Stimulated activated CD4-positive, alpha-beta T cell treated with anti-CD3 and anti-CD28 coated beads, Interleukin-12 subunit alpha, Interleukin-12 subunit beta, amount 100 ng/mL, for 4 hours (primary cell): Measurements from ENCODE around the gene OXLD1.
"Not testable (repeated sequence)": the region's sequence is repeated elsewhere in the genome, so short reads cannot be mapped to it uniquely, and the experiment has no call there.

Experiments
- DNase-seq: peaks from one replicate; pipeline ENCODE4 v3.0.0-alpha.2; 2020

OXLD1 gene

DNA sequence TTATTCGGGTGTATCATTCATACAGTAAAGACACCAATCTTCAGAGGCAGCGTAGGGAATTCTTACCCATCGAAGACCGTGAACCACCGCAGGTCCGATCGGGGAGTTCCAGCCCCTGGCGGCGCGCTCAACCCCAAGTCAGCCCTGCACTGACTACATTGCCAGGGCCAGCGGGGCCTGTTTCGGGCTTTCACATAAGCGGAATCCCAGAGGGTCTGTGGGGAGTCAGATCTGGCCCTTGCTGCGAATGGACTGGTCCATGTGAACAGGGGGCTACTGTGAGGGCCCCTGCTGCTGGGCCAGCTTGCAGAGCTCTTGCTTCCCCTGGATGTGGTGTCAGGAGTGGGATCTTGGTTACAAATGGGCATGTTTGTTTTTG lies 17.7 kb downstream of the OXLD1 start:
- DNase-seq, result no peak

DNA sequence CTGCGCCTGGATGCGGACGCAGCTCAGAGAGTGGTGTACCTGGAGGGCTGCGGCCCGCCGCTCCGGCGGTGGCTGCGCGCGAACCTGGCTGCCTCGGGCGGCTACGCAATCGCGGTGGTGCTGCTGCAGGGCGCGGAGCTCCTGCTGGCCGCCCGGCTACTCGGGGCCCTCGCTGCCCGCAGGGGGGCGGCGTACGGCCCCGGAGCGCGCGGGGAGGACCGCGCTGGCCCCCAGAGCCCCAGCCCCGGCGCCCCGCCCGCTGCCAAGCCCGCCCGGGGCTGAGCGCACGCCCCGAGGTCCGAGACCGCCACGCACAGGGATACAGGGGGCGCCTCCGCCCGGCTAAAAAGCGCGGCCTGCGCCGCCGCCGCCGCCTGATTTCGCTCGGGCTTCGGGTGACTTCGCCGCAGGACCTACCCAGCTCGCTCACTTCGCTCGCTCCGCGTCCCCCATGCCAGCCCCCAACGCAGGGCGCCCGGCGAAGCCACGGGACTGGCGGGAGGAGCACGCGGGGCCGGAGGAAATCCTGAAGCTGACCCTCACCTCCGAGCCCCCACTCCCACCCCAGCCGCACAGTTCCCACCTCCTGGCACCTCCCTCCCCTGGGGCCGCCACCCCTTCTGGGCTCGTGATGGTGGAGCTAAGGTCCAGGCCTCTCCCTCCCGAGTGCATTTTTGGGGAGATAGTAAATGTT lies 18.2 kb downstream of the OXLD1 start:
- DNase-seq, result no peak

DNA sequence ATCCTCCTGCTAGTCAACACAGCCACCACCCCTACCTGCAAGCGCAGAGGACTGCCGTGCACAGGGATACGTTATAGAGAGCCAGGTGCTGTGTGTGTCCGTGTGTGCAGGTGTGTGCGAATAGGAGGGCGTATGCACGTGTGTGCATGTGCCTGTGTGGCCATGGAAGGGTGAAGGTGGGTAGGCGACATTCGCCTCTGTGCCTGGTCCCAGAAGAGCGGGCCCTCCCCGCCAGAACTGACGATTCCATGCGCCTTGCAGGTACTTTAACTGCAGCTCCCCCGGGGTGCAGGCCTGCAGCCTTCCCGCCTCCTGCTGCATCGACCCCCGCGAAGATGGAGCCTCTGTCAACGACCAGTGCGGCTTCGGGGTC lies 18.8 kb downstream of the OXLD1 start:
- DNase-seq, result no peak

DNA sequence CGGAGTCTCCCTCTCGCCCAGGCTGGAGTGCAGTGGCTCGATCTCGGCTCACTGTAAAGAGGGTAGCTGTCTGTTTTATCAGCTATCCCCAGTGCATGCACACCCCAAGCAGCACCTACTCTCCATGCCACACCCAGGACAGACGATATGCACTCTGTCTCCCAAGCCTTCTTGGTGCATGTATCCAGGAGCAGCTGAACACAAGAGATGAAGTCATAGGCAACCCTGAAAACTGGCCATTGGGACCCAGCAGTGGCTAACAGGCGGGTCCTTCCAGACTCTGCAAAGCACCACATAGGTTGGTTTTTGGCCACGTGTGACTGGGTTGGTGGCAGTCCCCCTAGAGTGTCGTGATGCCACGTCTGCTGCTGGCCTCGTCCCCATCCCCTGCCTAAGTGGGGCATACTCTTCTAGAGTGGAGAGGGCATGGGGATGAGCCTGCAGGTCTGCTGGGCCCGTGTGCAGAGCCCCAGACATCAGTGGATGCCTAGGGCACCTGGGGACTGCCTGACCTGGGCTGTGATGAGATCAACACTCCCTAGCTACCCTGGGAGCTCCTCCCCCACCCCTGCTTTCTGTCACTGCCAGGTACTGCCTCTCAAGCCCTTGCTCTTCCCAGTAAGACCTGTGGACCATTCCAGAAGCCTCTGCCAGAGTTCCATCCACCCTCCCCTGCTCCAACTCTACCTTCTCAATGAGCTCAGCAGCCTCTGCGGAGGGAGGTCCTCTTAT lies 19.4 kb downstream of the OXLD1 start:
- no peak for DNase-seq

DNA sequence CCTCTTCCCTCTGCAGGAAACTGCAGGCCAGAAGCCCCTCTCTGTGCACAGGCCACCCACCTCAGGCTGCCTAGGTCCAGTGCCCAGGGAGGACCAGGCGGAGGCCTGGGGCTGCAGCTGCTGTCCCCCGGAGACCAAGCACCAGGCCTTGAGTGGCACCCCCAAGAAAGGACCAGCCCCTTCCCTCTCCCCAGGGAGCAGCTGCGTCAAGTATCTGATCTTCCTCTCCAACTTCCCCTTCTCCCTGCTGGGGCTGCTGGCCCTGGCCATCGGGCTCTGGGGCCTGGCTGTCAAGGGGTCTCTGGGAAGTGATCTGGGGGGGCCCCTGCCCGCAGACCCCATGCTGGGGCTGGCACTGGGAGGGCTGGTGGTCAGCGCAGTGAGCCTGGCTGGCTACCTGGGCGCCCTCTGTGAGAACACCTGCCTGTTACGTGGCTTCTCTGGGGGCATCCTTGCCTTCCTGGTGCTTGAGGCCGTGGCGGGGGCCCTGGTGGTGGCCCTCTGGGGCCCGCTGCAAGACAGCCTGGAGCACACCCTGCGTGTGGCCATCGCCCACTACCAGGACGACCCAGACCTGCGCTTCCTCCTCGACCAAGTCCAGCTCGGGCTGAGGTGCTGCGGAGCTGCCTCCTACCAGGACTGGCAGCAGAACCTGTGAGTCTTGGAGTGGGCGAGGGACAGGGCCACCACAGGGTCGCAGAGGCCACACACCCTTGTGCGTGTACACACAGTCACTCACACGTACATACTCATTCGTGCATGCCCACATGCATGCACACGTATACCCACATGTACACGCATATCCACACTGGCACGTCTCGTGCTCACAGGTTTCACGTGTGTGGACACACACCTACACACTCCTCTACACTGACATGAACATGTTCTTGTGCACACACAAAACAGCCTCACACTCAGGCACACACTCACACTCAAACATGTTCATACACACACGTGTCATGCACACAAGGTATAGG lies 21.1 kb downstream of the OXLD1 start:
- DNase-seq, result no peak

DNA sequence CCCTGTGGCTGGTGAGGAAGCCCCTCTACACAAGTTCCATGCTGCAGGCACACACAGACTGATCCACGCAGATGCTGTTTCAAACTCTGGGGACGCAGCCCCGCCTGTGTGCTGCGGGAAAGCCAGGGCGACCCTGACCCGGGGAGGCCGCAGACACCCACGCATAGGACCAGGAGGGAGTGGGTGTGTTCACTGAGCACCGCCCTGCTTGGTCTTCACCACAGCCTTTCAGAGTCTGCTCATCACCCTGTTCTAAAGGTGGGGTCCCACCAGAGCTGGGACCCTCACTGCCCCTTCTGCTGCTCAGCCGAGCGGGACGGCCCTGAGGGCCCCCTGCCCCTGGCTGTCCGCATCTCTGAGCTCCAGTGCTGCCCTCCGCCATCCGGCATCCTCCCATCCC lies 21.9 kb downstream of the OXLD1 start:
- no peak for DNase-seq

DNA sequence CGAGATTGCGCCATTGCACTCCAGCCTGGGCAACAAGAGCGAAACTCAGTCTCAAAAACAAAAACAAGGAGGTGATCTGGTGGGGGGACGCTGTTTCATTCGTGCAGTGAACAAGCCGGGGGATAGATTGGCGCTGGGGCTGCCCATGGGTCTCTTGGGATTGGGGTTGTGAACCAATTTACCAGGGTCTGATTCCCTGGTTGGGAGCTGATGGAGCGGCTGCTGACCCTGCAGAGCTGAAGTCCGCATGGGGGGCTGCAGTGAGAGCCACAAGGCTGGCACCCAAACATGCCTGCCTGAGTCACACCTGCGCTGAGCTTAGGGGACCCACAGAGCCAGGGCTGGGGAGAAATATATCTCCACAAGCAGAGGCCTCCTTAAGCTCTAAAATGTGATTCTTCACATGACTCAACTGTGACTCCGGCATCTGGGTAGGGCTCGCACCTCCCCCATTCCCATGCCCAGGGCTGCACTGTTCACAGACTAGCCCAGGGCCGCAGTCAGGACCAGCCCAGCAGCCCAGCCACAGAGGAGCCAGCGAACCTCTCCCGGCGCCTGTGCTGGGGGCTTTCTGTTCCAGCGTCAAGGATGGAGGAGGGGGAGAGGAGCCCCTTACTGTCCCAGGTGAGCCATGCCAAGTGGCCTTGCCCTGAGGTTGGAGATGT lies 24.4 kb downstream of the OXLD1 start:
- DNase-seq, result no peak

DNA sequence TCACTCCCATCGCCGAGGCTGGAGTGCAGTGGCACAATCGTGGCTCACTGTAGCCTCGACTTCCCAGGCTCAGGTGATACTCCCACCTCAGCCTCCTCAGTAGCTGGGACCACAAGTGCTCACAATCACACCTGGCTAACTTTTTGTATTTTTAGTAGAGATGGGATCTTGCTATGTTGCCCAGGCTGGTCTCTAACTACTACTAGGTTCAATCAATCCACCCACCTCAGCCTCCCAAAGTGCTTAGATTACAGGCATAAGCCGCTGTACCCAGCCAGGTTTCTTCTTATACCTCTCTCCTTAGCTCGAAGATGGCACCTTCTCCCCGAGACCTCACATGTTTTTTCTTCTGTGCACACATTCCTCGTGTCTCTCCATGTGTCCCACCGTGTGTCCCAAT lies 26.4 kb downstream of the OXLD1 start:
- no peak for DNase-seq

DNA sequence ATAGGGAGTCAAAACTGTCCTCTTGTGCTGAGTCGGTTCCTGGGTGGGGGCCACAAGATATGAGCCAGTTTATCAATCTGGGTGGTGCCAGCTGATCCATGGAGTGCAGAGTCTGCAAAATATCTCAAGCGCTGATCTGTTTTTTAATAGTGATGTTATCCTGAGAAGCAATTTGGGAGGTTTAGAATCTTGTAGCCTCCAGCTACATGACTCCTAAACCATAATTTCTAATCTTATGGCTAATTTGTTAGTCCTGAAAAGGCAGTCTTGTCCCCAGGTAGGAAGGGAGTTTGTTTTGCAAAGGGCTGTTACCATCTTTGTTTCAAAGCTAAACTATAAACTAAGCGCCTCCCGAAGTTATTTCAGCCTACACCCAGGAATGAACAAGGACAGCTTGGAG lies 27.7 kb downstream of the OXLD1 start:
- no peak for DNase-seq

DNA sequence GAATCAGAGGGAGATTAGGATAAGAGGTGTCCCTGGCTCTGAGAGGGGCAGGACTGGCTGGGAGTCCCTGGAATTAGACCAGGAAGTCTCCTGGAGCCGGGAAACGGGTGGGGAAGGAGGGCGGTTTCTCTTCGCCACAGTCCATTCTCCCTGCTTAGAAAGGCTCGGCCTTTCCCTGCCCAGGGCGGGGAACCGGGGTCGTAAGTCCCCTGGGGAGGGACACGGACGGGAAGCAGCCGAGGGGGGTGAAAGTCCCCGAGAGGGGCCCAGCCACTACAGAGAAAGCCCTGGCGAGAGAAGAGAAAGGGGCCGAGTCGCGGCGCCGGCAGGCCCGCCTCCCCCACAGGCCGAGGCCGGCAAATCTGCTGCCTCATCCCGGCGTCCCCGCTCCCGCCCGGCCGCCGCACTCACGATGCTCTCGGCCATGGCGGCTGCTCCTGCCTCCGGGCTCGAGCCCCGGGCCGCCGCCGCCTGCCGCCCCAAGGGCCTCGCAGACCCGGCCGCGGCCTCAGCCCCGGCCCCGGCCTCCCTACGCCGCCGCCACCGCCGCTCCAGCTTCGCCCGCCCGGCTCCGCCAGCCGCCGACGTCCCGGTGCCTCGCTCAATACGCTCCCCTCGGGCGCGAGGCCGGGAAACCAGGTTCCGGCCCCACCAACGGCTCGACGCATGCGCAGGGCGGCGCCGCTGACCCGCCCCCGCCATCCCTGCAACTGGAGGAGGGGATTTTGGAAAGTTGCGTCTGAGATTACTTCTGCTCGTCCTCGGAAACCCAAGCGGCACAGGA lies 29.7 kb downstream of the OXLD1 start, which contains the start of the genes NPLOC4 and TSPAN10:
Gene NPLOC4, minus strand, starts transcription at position 608 of the 784 bp plus-strand sequence. Its CDS starts 182 bp downstream, at position 426.
Gene TSPAN10, plus strand, starts transcription at position 692 of the 784 bp plus-strand sequence. CDS start 5,217 bp downstream, outside the sequence.
- peak; percentile 87 for DNase-seq

DNA sequence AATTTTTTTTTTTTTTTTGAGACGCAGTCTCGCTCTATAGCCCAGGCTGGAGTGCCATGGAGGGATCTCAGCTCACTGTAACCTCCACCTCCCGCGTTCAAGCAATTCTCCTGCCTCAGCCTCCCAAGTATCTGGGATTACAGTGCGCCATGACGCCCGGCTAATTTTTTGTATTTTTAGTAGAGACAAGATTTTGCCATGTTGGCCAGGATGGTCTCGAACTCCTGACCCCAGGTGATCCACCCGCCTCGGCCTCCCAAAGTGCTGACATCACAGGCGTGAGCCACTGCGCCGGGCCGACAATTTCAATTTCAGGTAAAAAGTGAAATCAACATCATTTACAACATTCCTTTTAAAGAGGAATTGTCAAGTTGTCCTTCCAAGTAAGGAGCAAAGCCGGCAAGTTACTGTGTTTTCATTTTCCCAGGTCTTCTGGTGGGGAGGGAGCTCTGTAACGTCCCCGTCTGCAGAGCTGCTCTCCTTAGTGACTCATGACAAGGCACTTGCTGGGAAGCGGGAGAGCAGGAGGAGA lies 30.4 kb downstream of the OXLD1 start:
- DNase-seq, result no peak

DNA sequence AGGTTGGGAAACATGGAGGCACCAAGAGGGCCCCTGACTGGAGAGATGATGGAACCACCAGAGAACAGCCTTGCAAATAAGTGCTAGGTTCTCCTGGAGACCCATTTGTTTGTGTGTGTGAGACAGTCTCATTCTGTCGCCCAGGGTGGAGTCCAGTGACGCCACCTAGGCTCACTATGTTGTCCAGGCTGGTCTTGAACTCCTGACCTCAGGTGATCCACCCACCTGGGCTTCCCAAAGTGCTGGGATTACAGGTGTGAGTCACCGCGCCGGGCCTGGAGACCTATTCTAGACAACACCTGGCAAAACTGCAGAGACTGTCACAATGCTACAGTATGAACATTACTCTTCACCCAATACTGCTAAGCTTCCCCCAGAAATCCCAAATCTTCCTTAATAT lies 31.0 kb downstream of the OXLD1 start:
- no peak for DNase-seq

DNA sequence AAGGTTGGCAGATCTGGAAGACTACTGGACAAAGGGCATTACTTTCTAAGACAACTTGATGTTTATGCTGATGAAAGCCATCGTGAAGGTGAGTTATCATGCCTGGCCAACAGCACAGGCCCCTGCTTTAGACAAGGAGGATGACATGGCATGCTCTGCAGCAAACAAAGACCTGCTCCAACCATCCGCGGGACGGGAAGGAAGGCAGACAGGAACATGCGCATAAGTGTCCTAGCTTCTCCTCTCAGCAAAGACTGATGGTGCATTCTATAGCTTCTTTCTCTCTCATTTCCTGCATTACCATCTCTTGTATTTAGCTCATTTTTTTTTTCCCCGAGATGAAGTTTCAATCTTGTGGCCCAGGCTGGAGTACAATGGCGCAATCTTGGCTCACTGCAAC lies 34.9 kb downstream of the OXLD1 start:
- no peak for DNase-seq

DNA sequence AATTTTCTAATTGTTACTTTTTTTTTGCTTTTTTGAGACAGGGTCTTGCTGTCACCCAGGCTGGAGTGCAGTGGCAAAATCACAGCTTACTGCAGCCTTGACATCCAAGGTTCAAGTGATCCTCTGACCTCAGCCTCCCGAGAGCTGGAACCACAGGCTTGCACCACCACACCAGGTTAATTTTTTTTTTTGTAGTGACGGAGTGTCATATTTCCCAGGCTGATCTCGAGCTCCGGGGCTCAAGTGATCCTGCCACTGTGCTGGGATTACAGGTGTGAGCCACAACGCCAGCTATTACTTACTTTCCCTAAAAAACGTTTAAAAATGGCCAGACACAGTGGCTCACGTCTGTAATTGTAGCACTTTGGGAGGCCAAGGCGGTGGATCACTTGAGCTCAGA lies 36.1 kb downstream of the OXLD1 start:
- DNase-seq, result no peak

DNA sequence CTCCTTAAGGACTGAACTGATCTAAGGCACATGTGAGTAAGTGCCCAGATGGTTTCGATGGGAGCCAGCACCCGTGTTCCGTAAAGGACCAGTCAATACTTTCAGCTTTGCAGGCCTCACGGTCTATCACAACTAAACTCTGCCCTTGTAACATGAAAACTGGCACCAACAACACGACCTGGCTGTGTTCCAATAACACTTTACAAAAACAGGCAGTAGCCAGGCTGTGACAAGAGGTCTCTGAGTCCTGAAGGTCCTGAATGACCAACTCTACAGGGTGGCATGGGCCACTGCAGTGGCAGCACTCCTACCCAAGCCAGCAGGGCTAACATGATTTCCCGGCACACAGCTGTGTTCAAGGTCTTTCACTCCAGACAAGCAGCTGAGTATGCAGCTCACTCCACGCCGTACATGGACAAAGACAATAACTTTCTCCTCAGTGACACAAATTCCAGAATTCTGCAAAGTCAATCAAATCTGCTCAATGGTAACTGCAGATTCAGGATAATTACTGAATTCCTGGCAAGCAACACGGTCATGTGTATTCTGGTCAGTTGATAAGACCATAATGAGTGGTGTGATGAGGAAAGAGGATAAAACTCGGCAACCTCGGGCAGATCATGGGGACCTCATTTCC lies 44.8 kb downstream of the OXLD1 start:
- no peak for DNase-seq

DNA sequence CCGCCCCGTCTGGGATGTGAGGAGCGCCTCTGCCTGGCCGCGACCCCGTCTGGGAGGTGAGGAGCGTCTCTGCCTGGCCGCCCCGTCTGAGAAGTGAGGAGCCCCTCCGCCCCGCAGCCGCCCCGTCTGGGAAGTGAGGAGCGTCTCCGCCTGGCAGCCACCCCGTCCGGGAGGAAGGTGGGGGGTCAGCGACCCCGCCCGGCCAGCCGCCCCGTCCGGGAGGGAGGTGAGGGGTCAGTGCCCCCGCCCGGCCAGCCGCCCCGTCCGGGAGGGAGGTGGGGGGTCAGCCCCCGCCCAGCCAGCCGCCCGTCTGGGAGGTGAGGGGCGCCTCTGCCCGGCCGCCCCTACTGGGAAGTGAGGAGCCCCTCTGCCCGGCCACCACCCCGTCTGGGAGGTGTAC lies 48.1 kb downstream of the OXLD1 start:
- not testable (repeated sequence) for DNase-seq

DNA sequence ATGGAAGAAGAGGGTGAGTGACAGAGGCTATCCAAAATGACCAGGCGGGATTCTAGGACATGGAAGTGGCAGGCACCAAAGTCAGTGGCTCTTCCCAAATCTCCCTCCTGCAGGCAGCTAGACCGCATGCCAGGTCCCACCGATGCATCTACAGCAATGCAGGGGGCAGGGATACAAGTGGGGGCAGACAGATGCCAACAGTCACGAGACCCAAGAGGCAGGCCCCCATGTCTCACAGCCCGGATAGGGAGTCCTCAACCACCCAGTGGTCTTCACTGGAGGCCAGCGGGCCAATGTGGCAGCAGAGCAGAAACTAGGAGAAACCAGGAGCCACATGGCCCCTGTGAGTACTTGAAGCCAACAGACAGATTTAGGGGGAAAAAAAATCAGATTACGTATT lies 49.5 kb downstream of the OXLD1 start:
- DNase-seq, result no peak

DNA sequence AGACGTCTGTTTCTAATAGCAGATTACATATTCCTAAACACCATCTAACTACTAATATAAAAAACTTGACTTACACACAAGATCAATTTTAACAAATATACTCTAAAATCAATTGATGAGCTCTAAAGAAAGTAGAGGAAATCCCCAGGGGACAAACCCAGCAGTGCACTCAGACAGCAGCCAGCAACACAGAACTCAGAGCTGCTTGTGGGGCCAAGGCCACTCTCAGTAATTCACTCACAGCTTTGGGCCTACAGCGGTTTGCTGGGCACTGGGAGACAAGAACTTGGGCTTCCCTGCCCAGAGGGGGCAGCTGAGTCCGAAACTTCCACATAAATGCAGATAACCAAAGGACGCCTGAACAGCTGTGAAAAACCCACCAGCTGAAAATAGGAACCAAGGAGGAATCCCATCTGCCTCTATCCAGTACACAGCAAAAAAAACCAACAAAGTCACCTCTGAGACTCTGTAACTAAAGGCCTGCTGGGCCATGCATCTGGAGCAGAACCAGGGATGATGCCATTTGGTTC lies 50.9 kb downstream of the OXLD1 start:
- no peak for DNase-seq
